ENCODE measurements around the gene MAPK9.

- TF ChIP-seq EZH2 (IDR thresholded peaks at IDR 0.05; ENCODE audit: borderline replicate concordance): no peak
- TF ChIP-seq CTCF (IDR thresholded peaks at IDR 0.05; ENCODE audit: poor library complexity): no peak
Observed at GRCh38 chr5:180187767-180188166, 104.1 kb downstream of the MAPK9 start.
